Testis (tissue), 2 donors: ENCODE results near the gene PTPN2.

Experiments used
- CTCF ChIP-seq, 3 experiments: fragments of 450-650 bp in 2 of 3; fragments of 200-600 bp in 1 of 3; sonication (generic) in 1 of 3; IDR thresholded peaks; one replicate each; pipeline ENCODE4 v1.5.1; 2016 to 2019; ENCODE audit warnings: antibody characterized with exemption in 3 of 3, mild to moderate bottlenecking in 2 of 3, moderate library complexity in 1 of 3
- POLR2A ChIP-seq: fragments of 450-650 bp; IDR thresholded peaks from one replicate; pipeline ENCODE4 v1.6.1; 2017; ENCODE audit warnings: antibody characterized with exemption, mild to moderate bottlenecking, moderate library complexity

- TF ChIP-seq POLR2A (no peak), CTCF (IDR thresholded peaks at IDR 0.05) (no peak)
Measured at GRCh38 chr18:12880541-12880910, 3.5 kb downstream of the PTPN2 start.
